Endothelial cell (in vitro differentiated cells): ENCODE results near the gene KCTD13. TPM values are rescaled to one million over a fixed set of nuclear protein-coding genes. Genes with fewer than 3 reads are reported as not detected.

Source experiments
- DNase-seq: peaks from one replicate; pipeline ENCODE4 v3.0.0; 2021; ENCODE audit warnings: low spot score
- H3K27ac Mint-ChIP-seq: one replicate; pipeline ENCODE4 v1.8.0; 2021; ENCODE audit warnings: mixed read lengths, inconsistent platforms; ENCODE audit not compliant: unreplicated experiment
- H3K27me3 Mint-ChIP-seq: one replicate; pipeline ENCODE4 v1.8.0; 2021; ENCODE audit warnings: mild to moderate bottlenecking, moderate library complexity, mixed read lengths, inconsistent platforms; ENCODE audit not compliant: unreplicated experiment
- H3K36me3 Mint-ChIP-seq: one replicate; pipeline ENCODE4 v1.8.0; 2021; ENCODE audit warnings: mild to moderate bottlenecking, low read depth, mixed read lengths, inconsistent platforms; ENCODE audit not compliant: unreplicated experiment
- H3K4me1 Mint-ChIP-seq: one replicate; pipeline ENCODE4 v1.8.0; 2021; ENCODE audit warnings: mild to moderate bottlenecking, mixed read lengths, inconsistent platforms; ENCODE audit not compliant: unreplicated experiment
- H3K4me3 Mint-ChIP-seq: one replicate; pipeline ENCODE4 v1.8.0; 2021; ENCODE audit warnings: mild to moderate bottlenecking, mixed read lengths, inconsistent platforms; ENCODE audit not compliant: unreplicated experiment
- H3K9me3 Mint-ChIP-seq: one replicate; pipeline ENCODE4 v1.8.0; 2021; ENCODE audit warnings: mixed read lengths, inconsistent platforms; ENCODE audit not compliant: unreplicated experiment
- total RNA-seq: library from RNA; stranded (reverse); fragmentation: NEBNext Ultra II Directional; extraction: Animal tissue kit (Norgen Biotek cat#: 25700); gene quantifications from one replicate; pipeline ENCODE4 v1.2.1, GENCODE V29; 2021; ENCODE audit not compliant: unreplicated experiment
- TF ChIP-seq, protein P1 (sequence below): fragments of 200-600 bp; sonication (generic); IDR thresholded peaks from one replicate; pipeline ENCODE4 v1.5.0; 2021; ENCODE audit warnings: antibody characterized with exemption; ENCODE audit not compliant: unreplicated experiment

Gene KCTD13
- total RNA-seq, 1 donor from 2014 or later: 25.8 TPM

GRCh38 chr16:29858149-29858849, 67.7 kb downstream of the KCTD13 start:
- H3K27ac Mint-ChIP-seq: no peak overlapping the region
- peaks cover 12% of the 10 kb centered on the region for H3K27me3 Mint-ChIP-seq
- TF ChIP-seq, protein P1, sequence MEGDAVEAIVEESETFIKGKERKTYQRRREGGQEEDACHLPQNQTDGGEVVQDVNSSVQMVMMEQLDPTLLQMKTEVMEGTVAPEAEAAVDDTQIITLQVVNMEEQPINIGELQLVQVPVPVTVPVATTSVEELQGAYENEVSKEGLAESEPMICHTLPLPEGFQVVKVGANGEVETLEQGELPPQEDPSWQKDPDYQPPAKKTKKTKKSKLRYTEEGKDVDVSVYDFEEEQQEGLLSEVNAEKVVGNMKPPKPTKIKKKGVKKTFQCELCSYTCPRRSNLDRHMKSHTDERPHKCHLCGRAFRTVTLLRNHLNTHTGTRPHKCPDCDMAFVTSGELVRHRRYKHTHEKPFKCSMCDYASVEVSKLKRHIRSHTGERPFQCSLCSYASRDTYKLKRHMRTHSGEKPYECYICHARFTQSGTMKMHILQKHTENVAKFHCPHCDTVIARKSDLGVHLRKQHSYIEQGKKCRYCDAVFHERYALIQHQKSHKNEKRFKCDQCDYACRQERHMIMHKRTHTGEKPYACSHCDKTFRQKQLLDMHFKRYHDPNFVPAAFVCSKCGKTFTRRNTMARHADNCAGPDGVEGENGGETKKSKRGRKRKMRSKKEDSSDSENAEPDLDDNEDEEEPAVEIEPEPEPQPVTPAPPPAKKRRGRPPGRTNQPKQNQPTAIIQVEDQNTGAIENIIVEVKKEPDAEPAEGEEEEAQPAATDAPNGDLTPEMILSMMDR: no peak
- H3K36me3 Mint-ChIP-seq: peaks cover 11% of the 10 kb centered on the region
- H3K9me3 Mint-ChIP-seq: no peaks in the 10 kb centered on the region
- DNase-seq: no peak
- peaks cover 16% of the 10 kb centered on the region for H3K4me1 Mint-ChIP-seq
- H3K4me3 Mint-ChIP-seq: peak overlapping the region; percentile 43

DNA sequence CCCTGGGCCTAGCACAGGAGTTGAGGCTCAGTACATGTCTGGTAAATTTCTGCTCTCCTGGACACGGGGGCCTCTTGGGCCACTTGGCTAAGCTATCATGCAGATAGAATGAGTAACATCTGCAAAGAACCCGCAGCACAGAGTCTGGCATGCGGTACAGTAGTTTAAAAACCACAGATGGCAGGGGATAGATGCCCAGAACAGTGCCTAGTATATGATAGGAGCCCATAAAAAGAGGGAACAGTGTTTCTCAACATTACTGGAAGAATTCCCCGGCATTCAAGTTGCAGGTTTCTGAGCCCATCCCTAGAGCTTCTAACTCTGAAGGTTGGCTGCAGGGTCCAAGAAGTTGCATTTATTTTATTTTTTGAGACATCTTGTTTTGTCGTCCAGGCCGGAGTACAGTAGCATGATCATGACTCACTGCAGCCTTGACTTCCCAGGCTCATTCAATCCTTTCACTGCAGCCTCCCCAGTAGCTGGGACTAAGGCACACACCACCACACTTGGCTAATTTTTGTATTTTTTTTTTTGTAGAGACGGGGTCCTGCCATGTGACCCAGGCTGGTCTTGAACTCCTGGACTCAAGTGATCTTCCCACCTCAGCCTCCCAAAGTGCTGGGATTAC, 68.8 kb downstream of the KCTD13 start:
- peaks cover 13% of the 10 kb centered on the region for H3K4me1 Mint-ChIP-seq
- H3K27me3 Mint-ChIP-seq: peaks cover 10% of the 10 kb centered on the region
- no peak overlapping the region for H3K4me3 Mint-ChIP-seq
- DNase-seq: no peak
- H3K27ac Mint-ChIP-seq: no peak overlapping the region
- TF ChIP-seq, protein P1: no peak
- peaks cover 11% of the 10 kb centered on the region for H3K36me3 Mint-ChIP-seq
- no peaks in the 10 kb centered on the region for H3K9me3 Mint-ChIP-seq

Other genes starting within 250 kb of the KCTD13 start
- 30.4 TPM for gene QPRT, start 247.0 kb downstream of the KCTD13 start, total RNA-seq
- gene C16orf54, start 180.2 kb downstream of the KCTD13 start, total RNA-seq: not detected
- not detected for gene ZG16, start 148.0 kb downstream of the KCTD13 start, total RNA-seq
- gene KIF22, start 135.5 kb downstream of the KCTD13 start, total RNA-seq: 40.7 TPM
- 407 TPM for gene MAZ, start 119.7 kb downstream of the KCTD13 start, total RNA-seq
- gene PRRT2, start 114.0 kb downstream of the KCTD13 start, total RNA-seq: 15.0 TPM
- 38.6 TPM for gene PAGR1, start 110.1 kb downstream of the KCTD13 start, total RNA-seq
- gene MVP, start 105.8 kb downstream of the KCTD13 start, total RNA-seq: 2.0 TPM
- gene CDIPT, start 63.0 kb downstream of the KCTD13 start, total RNA-seq: 85.0 TPM
- gene SEZ6L2, start 26.7 kb downstream of the KCTD13 start, total RNA-seq: 34.2 TPM
- 3.0 TPM for gene ASPHD1, start 25.7 kb downstream of the KCTD13 start, total RNA-seq
- gene TMEM219, start 35.9 kb upstream of the KCTD13 start, total RNA-seq: 217 TPM
- 178 TPM for gene TAOK2, start 47.6 kb upstream of the KCTD13 start, total RNA-seq
- gene HIRIP3, start 69.4 kb upstream of the KCTD13 start, total RNA-seq: 5.2 TPM
- 94.4 TPM for gene INO80E, start 70.0 kb upstream of the KCTD13 start, total RNA-seq
- 7.4 TPM for gene DOC2A, start 84.8 kb upstream of the KCTD13 start, total RNA-seq
- not detected for gene C16orf92, start 97.0 kb upstream of the KCTD13 start, total RNA-seq
- 1.4 TPM for gene TLCD3B, start 105.0 kb upstream of the KCTD13 start, total RNA-seq
- gene ALDOA, start 139.5 kb upstream of the KCTD13 start, total RNA-seq: 551 TPM
- 191 TPM for gene PPP4C, start 149.8 kb upstream of the KCTD13 start, total RNA-seq
- gene TBX6, start 165.7 kb upstream of the KCTD13 start, total RNA-seq: 2.6 TPM
- 45.9 TPM for gene YPEL3, start 170.0 kb upstream of the KCTD13 start, total RNA-seq
- 9.3 TPM for gene GDPD3, start 187.3 kb upstream of the KCTD13 start, total RNA-seq
- gene MAPK3, start 197.0 kb upstream of the KCTD13 start, total RNA-seq: 125 TPM